Measurements from ENCODE around the gene TBC1D3G. TPM values are rescaled to one million over a fixed set of nuclear protein-coding genes. Genes with fewer than 3 reads are reported as not detected.
"Not testable (repeated sequence)": the region's sequence is repeated elsewhere in the genome, so short reads cannot be mapped to it uniquely, and the experiment has no call there.

TBC1D3G gene
- total RNA-seq: not detected in 2 replicates
- long read RNA-seq: 0 reads

- not testable (repeated sequence) for DNase-seq (ENCODE audit: extremely low spot score, unreplicated experiment); H3K9me3 Mint-ChIP-seq (ENCODE audit: unreplicated experiment); H3K4me1 Mint-ChIP-seq (ENCODE audit: unreplicated experiment); H3K27ac Mint-ChIP-seq (ENCODE audit: unreplicated experiment); H3K27me3 Mint-ChIP-seq (ENCODE audit: unreplicated experiment); H3K4me3 Mint-ChIP-seq (ENCODE audit: unreplicated experiment); H3K36me3 Mint-ChIP-seq (ENCODE audit: unreplicated experiment)
Observed at GRCh38 chr17:36323584-36323983, at the start of gene TBC1D3G. TBC1D3G (plus strand) TSS chr17:36323884; CDS start chr17:36325412, 1,528 bp downstream.

DNA sequence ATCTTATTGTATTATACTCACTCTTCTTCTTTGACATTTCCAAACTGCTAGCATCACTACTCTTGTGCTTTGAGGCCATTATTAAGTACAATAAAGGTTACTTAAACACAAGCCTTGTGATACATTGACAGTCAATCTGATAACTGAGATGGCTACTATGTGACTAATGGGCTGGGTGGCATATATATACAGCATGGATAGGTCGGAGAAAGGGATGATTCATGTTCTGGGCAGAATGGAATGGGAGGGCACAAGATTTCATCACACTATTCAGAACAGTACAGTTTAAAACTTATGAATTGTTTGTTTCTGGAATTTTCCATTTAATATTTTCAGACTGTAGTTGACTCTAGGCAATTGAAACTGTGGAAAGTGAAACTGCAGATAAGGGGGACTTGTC, 40.4 kb upstream of the TBC1D3G start:
- not testable (repeated sequence) for H3K36me3 Mint-ChIP-seq (ENCODE audit: unreplicated experiment); H3K4me1 Mint-ChIP-seq (ENCODE audit: unreplicated experiment); H3K27ac Mint-ChIP-seq (ENCODE audit: unreplicated experiment); H3K9me3 Mint-ChIP-seq (ENCODE audit: unreplicated experiment); H3K27me3 Mint-ChIP-seq (ENCODE audit: unreplicated experiment); DNase-seq (ENCODE audit: extremely low spot score, unreplicated experiment); H3K4me3 Mint-ChIP-seq (ENCODE audit: unreplicated experiment)

DNA sequence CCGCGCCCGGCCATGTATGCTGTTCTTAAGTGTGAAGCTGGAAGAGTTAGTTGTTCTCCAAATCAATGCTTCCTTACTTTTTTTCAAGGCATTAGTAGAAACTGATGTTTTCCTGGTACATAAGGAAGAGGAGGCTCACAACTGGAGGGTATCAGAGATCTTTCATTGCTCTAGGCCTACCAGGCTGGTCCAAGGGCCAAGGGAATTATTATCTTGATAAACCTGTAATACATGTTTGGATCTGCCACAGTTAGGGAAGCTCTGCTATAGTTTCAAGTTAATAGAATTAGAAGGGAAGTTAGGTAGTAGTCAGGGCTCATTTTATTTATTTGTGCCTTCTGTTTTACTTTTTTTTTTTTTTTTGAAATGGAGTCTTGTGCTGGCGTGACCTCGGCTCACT, 39.5 kb upstream of the TBC1D3G start:
- not testable (repeated sequence) for H3K4me3 Mint-ChIP-seq (ENCODE audit: unreplicated experiment); H3K27me3 Mint-ChIP-seq (ENCODE audit: unreplicated experiment); H3K36me3 Mint-ChIP-seq (ENCODE audit: unreplicated experiment); H3K4me1 Mint-ChIP-seq (ENCODE audit: unreplicated experiment); H3K9me3 Mint-ChIP-seq (ENCODE audit: unreplicated experiment); DNase-seq (ENCODE audit: extremely low spot score, unreplicated experiment); H3K27ac Mint-ChIP-seq (ENCODE audit: unreplicated experiment)

GRCh38 chr17:36289965-36290612, 33.6 kb upstream of the TBC1D3G start:
- H3K9me3 Mint-ChIP-seq (ENCODE audit: unreplicated experiment); H3K36me3 Mint-ChIP-seq (ENCODE audit: unreplicated experiment); DNase-seq (ENCODE audit: extremely low spot score, unreplicated experiment); H3K27ac Mint-ChIP-seq (ENCODE audit: unreplicated experiment); H3K4me3 Mint-ChIP-seq (ENCODE audit: unreplicated experiment); H3K4me1 Mint-ChIP-seq (ENCODE audit: unreplicated experiment); H3K27me3 Mint-ChIP-seq (ENCODE audit: unreplicated experiment): not testable (repeated sequence)

GRCh38 chr17:36295161-36295560, 28.5 kb upstream of the TBC1D3G start:
- H3K27ac Mint-ChIP-seq (ENCODE audit: unreplicated experiment); DNase-seq (ENCODE audit: extremely low spot score, unreplicated experiment); H3K9me3 Mint-ChIP-seq (ENCODE audit: unreplicated experiment); H3K36me3 Mint-ChIP-seq (ENCODE audit: unreplicated experiment); H3K27me3 Mint-ChIP-seq (ENCODE audit: unreplicated experiment); H3K4me3 Mint-ChIP-seq (ENCODE audit: unreplicated experiment); H3K4me1 Mint-ChIP-seq (ENCODE audit: unreplicated experiment): not testable (repeated sequence)

DNA sequence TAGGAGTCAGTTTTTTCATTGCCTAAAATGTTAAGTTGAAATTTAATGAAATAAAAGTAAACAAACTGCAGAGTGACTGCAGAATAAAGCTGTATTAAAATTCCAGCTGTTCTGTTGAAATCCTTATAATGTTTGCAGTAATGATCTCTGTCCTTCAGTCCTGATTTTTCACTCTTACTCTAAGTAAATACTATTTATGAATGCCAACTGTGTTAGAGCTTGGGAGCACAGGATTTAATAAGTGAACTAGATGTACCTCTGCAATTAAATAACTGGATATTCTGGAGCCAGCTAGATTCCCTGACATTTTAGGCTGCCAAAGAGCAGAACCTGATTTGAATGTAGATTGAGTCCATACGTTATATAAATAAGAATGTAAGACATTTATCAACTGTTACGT, 7.9 kb upstream of the TBC1D3G start:
- not testable (repeated sequence) for H3K4me3 Mint-ChIP-seq (ENCODE audit: unreplicated experiment); H3K4me1 Mint-ChIP-seq (ENCODE audit: unreplicated experiment); H3K27ac Mint-ChIP-seq (ENCODE audit: unreplicated experiment); H3K36me3 Mint-ChIP-seq (ENCODE audit: unreplicated experiment); DNase-seq (ENCODE audit: extremely low spot score, unreplicated experiment); H3K27me3 Mint-ChIP-seq (ENCODE audit: unreplicated experiment); H3K9me3 Mint-ChIP-seq (ENCODE audit: unreplicated experiment)

DNA sequence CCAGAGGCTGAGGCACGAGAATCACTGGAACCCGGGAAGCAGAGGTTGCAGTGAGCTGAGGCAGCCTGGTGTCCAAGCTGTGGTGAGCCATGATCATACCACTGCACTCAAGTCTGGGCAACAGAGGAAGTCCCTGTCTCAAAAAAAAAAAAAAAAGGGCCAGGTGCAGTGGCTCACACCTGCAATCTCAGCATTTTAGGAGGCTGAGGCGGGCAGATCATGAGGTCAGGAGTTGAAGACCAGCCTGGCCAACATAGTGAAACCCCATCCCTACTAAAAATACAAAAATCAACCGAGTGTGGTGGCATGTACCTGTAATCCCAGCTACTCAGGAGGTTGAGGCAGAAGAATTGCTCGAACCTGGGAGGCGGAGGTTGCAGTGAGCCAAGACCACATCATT, 38.8 kb downstream of the TBC1D3G start:
- not testable (repeated sequence) for H3K9me3 Mint-ChIP-seq (ENCODE audit: unreplicated experiment); H3K27me3 Mint-ChIP-seq (ENCODE audit: unreplicated experiment); H3K4me1 Mint-ChIP-seq (ENCODE audit: unreplicated experiment); H3K36me3 Mint-ChIP-seq (ENCODE audit: unreplicated experiment); H3K27ac Mint-ChIP-seq (ENCODE audit: unreplicated experiment); H3K4me3 Mint-ChIP-seq (ENCODE audit: unreplicated experiment); DNase-seq (ENCODE audit: extremely low spot score, unreplicated experiment)

DNA sequence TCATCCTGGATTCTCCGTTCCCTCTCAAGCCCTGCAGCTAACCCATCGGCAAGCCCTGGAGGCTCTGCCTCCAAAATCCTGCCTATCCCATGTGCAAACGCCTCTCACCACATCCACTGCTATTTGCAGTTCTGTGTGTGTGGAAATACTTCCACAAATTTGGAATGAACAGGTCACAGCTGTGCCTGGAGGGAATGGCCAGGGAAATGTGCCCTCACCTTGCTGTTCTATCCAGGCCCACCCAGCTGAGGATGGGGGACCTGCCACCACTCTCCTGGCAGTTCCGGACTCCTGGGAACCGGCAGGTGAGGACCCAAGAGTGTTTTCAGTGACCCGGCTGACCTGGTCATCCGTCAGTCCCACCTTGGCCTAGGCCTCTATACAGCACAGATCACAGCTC, 52.3 kb downstream of the TBC1D3G start:
- not testable (repeated sequence) for DNase-seq (ENCODE audit: extremely low spot score, unreplicated experiment); H3K27me3 Mint-ChIP-seq (ENCODE audit: unreplicated experiment); H3K4me3 Mint-ChIP-seq (ENCODE audit: unreplicated experiment); H3K9me3 Mint-ChIP-seq (ENCODE audit: unreplicated experiment); H3K27ac Mint-ChIP-seq (ENCODE audit: unreplicated experiment); H3K4me1 Mint-ChIP-seq (ENCODE audit: unreplicated experiment); H3K36me3 Mint-ChIP-seq (ENCODE audit: unreplicated experiment)

Other genes starting within 250 kb of the TBC1D3G start
- not detected in 2 replicates for gene CCL3, start 233.7 kb upstream of the TBC1D3G start, total RNA-seq
- gene CCL4, start 220.1 kb upstream of the TBC1D3G start, total RNA-seq: not detected in 2 replicates
- gene TBC1D3B, start 147.2 kb upstream of the TBC1D3G start, total RNA-seq: 11.7 and 12.6 TPM in 2 replicates
- not detected in 2 replicates for gene CCL3L1, start 127.1 kb upstream of the TBC1D3G start, total RNA-seq
- gene CCL4L2, start 112.8 kb upstream of the TBC1D3G start, total RNA-seq: not detected in 2 replicates
- 0.42 and 1.0 TPM in 2 replicates for gene TBC1D3I, start 59.3 kb upstream of the TBC1D3G start, total RNA-seq
- not detected in 2 replicates for gene TBC1D3H, start 64.6 kb downstream of the TBC1D3G start, total RNA-seq
- 35.2 and 35.5 TPM in 2 replicates for gene ZNHIT3, start 162.8 kb downstream of the TBC1D3G start, total RNA-seq
- 65.8 and 65.9 TPM in 2 replicates for gene MYO19, start 211.0 kb downstream of the TBC1D3G start, total RNA-seq
- 9.7 and 10.0 TPM in 2 replicates for gene PIGW, start 211.1 kb downstream of the TBC1D3G start, total RNA-seq
- 67.7 and 76.1 TPM in 2 replicates for gene GGNBP2, start 221.0 kb downstream of the TBC1D3G start, total RNA-seq